Breast epithelium (tissue), 3 donors: ENCODE measurements around the gene PPP2R3B.

Source experiments
- POLR2A ChIP-seq: fragments of 450-650 bp; IDR thresholded peaks from one replicate; pipeline ENCODE4 v1.6.1; 2016; ENCODE audit warnings: antibody characterized with exemption, mild to moderate bottlenecking, moderate library complexity
- POLR2AphosphoS5 ChIP-seq, 3 donors: sonication (generic); formaldehyde crosslinking; IDR thresholded peaks; one replicate each; pipeline ENCODE4 v1.6.1; 2017; ENCODE audit warnings: antibody characterized with exemption in 3 of 3
- TF ChIP-seq, protein P1 (sequence below), 3 donors: fragments of 450-650 bp; IDR thresholded peaks; one replicate each; pipeline ENCODE4 v1.5.1; 2016 to 2017; ENCODE audit warnings: antibody characterized with exemption in 3 of 3, mild to moderate bottlenecking in 3 of 3, moderate library complexity in 3 of 3

GRCh38 chrX:386768-387575 lies at the start of gene PPP2R3B:
- TF ChIP-seq, protein P1, sequence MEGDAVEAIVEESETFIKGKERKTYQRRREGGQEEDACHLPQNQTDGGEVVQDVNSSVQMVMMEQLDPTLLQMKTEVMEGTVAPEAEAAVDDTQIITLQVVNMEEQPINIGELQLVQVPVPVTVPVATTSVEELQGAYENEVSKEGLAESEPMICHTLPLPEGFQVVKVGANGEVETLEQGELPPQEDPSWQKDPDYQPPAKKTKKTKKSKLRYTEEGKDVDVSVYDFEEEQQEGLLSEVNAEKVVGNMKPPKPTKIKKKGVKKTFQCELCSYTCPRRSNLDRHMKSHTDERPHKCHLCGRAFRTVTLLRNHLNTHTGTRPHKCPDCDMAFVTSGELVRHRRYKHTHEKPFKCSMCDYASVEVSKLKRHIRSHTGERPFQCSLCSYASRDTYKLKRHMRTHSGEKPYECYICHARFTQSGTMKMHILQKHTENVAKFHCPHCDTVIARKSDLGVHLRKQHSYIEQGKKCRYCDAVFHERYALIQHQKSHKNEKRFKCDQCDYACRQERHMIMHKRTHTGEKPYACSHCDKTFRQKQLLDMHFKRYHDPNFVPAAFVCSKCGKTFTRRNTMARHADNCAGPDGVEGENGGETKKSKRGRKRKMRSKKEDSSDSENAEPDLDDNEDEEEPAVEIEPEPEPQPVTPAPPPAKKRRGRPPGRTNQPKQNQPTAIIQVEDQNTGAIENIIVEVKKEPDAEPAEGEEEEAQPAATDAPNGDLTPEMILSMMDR (IDR thresholded peaks at IDR 0.05): peak in 2 of 3 donors; percentile 19 to 21
- TF ChIP-seq POLR2A (no peak), POLR2AphosphoS5 (IDR thresholded peaks at IDR 0.05) (peak; percentile 91 to 98 (median 92))
